ENCODE data around the gene RIBC2. TPM values are rescaled to one million over a fixed set of nuclear protein-coding genes. Genes with fewer than 3 reads are reported as not detected.

RIBC2 gene
- total RNA-seq, 1 experiment from 2014 or later: 6.4 TPM

GRCh38 chr22:45472426-45472825, 58.9 kb downstream of the RIBC2 start:
- no peak for DNase-seq (ENCODE audit: low spot score)

DNA sequence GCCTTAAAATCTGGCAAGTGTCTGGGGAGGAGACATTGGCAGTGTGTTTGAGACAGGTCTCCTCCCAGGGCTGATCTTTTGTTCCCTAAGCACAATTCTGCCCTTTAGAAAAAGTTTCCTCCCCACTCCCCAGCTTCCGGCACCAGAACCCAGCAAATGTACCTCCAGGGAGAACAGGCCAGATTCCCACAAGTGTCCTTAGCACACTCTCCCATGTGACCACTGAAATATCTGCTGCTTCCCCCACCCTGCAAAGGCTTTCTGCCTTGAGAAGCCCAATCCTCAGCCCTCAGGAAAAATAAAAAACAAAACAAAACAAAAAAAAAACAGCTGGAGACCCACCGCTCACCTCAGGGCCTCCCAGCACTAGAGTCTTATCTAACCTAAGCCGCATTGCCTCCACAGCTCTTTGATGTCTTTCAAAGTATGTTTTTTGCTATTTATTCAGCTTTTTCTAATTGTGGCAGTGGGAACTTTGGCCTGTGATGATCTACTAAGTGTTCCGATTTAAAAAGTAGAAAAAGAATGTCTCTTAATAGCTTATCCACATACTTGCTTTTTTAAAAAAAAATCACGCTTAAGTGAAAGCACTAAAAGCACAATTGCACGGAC, 60.2 kb downstream of the RIBC2 start:
- no peak for DNase-seq (ENCODE audit: low spot score)

- no peak for DNase-seq (ENCODE audit: low spot score)
These were observed 61.7 kb downstream of the RIBC2 start for GRCh38 chr22:45475063-45475747.

- no peak for DNase-seq (ENCODE audit: low spot score)
These were observed 62.5 kb downstream of the RIBC2 start for GRCh38 chr22:45475851-45476514.

DNA sequence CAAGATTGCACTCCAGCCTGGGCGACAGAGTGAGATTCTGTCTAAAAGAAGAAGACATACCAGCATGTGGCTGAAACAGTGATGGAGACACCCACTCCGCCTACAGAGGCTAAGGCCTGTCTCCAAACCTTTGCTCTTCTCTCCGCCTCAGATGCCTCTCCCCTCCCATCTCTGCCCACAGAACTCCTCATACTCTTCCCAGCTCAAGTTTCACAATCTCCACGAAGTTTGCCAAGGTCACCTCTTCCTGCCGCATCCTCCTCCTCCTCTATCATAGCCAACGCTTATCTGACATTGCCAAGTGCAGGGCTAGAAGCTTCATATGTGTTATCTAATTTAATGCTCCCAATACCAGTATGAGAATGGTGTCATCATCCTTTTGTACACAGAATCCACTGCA, 63.3 kb downstream of the RIBC2 start:
- DNase-seq (ENCODE audit: low spot score): no peak

- no peak for DNase-seq (ENCODE audit: low spot score)
These were observed 64.0 kb downstream of the RIBC2 start for GRCh38 chr22:45477366-45478107.

- DNase-seq (ENCODE audit: low spot score): no peak
These were observed 64.7 kb downstream of the RIBC2 start for GRCh38 chr22:45478108-45478771.

GRCh38 chr22:45480717-45481116, 67.2 kb downstream of the RIBC2 start:
- no peak for DNase-seq (ENCODE audit: low spot score)

DNA sequence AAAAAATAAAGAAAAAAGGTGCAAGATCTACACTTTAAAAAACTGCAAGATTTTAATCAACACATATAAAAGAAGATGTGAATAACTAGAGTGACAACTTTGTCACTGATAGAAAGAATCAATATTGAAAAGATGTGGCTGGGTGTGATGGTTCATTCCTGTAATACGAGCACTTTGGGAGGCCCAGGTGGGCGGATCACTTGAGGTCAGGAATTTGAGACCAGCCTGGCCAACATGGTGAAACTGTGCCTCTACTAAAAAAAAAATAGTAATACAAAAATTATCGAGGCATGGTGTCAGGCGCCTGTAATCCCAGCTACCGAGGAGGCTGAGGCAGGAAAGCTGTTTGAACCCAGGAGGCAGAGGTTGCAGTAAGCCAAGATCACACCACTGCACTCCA, 68.2 kb downstream of the RIBC2 start:
- no peak for DNase-seq (ENCODE audit: low spot score)

Other genes starting within 250 kb of the RIBC2 start
- gene NUP50, start 249.8 kb upstream of the RIBC2 start, total RNA-seq (2014; rRNA removed; shearing (Covaris generic)): 70.9 and 121 TPM in 2 replicates
- 43.2 and 49.0 TPM in 2 replicates for gene KIAA0930, start 172.8 kb upstream of the RIBC2 start, total RNA-seq (2014; rRNA removed; shearing (Covaris generic))
- gene UPK3A, start 128.7 kb upstream of the RIBC2 start, total RNA-seq (2014; rRNA removed; shearing (Covaris generic)): 4.7 and 6.0 TPM in 2 replicates
- 31.0 and 45.4 TPM in 2 replicates for gene FAM118A, start 103.8 kb upstream of the RIBC2 start, total RNA-seq (2014; rRNA removed; shearing (Covaris generic))
- gene SMC1B, start 94 bp upstream of the RIBC2 start, total RNA-seq (2014; rRNA removed; shearing (Covaris generic)): not detected in 2 replicates
- gene FBLN1, start 89.2 kb downstream of the RIBC2 start, total RNA-seq (2014; rRNA removed; shearing (Covaris generic)): 0.43 and 0.63 TPM in 2 replicates